HepG2 (cell line): ENCODE data around the gene STX10. TPM values are rescaled to one million over a fixed set of nuclear protein-coding genes. Genes with fewer than 3 reads are reported as not detected.

Experiments
- ARID4A ChIP-seq: sonication (generic); formaldehyde crosslinking; IDR thresholded peaks from 2 replicates; pipeline ENCODE4 v1.5.0; 2020; ENCODE audit warnings: mild to moderate bottlenecking, missing genetic modification reagents, borderline replicate concordance
- BRCA1 ChIP-seq: sonication (generic); formaldehyde crosslinking; IDR thresholded peaks from 2 replicates; pipeline ENCODE4 v1.4.0; 2020; ENCODE audit warnings: missing genetic modification reagents
- CEBPG ChIP-seq: IDR thresholded peaks from 2 replicates; pipeline ENCODE4 v1.6.1; 2016
- ETV6 ChIP-seq: sonication (generic); formaldehyde crosslinking; conservative IDR thresholded peaks from 2 replicates; pipeline ENCODE4 v1.4.0; 2020; ENCODE audit warnings: missing genetic modification reagents
- KDM1A ChIP-seq: IDR thresholded peaks from 2 replicates; pipeline ENCODE4 v1.6.1; 2016; ENCODE audit warnings: missing compliant biosample characterization
- MTA3 ChIP-seq: sonication (generic); formaldehyde crosslinking; IDR thresholded peaks from 2 replicates; pipeline ENCODE4 v1.4.0; 2020; ENCODE audit warnings: missing genetic modification reagents
- NFIB ChIP-seq: sonication (generic); formaldehyde crosslinking; IDR thresholded peaks from 2 replicates; pipeline ENCODE4 v1.9.0; 2021; ENCODE audit warnings: missing genetic modification reagents, mild to moderate bottlenecking, borderline replicate concordance
- ONECUT2 ChIP-seq: sonication (generic); formaldehyde crosslinking; IDR thresholded peaks from 2 replicates; pipeline ENCODE4 v1.4.0; 2020; ENCODE audit warnings: missing genetic modification reagents
- PPARG ChIP-seq: conservative IDR thresholded peaks from 2 replicates; pipeline ENCODE4 v1.6.1; 2016; ENCODE audit warnings: missing biosample characterization, missing genetic modification reagents
- RFXAP ChIP-seq: sonication (generic); formaldehyde crosslinking; IDR thresholded peaks from 2 replicates; pipeline ENCODE4 v1.4.0; 2020; ENCODE audit warnings: missing genetic modification reagents, borderline replicate concordance
- SAP130 ChIP-seq: IDR thresholded peaks from 2 replicates; pipeline ENCODE4 v1.6.1; 2016; ENCODE audit warnings: low read depth
- SRSF9 ChIP-seq: fragments of 200-400 bp; formaldehyde crosslinking; IDR thresholded peaks from 2 replicates; pipeline ENCODE4 v1.6.1; 2018; ENCODE audit warnings: borderline replicate concordance, mild to moderate bottlenecking, low read depth, low read length; ENCODE audit not compliant: insufficient read depth, poor library complexity, severe bottlenecking
- TARDBP ChIP-seq: sonication (generic); formaldehyde crosslinking; IDR thresholded peaks from 2 replicates; pipeline ENCODE4 v1.8.0; 2022; ENCODE audit warnings: mild to moderate bottlenecking, missing genetic modification reagents
- TCF12 ChIP-seq, 2 experiments: fragments of 450-650 bp in 1 of 2; sonication (generic) in 1 of 2; formaldehyde crosslinking in 1 of 2; IDR thresholded peaks; 2 replicates each; pipeline versions ENCODE4 v1.6.1 to v1.8.0; 2017 to 2022; ENCODE audit warnings: antibody characterized with exemption in 1 of 2, mild to moderate bottlenecking in 1 of 2, missing genetic modification reagents in 1 of 2, moderate library complexity in 1 of 2
- THRA ChIP-seq: sonication (generic); formaldehyde crosslinking; IDR thresholded peaks from 2 replicates; pipeline ENCODE4 v1.4.0; 2020; ENCODE audit warnings: missing genetic modification reagents, borderline replicate concordance
- XBP1 ChIP-seq: sonication (generic); formaldehyde crosslinking; IDR thresholded peaks from 2 replicates; pipeline ENCODE4 v1.5.0; 2020; ENCODE audit warnings: missing genetic modification reagents
- YY1 ChIP-seq: IDR thresholded peaks from 2 replicates; pipeline ENCODE4 v1.6.1; 2011; ENCODE audit warnings: low read length, low read depth, moderate library complexity, mild to moderate bottlenecking; ENCODE audit not compliant: insufficient read depth, insufficient replicate concordance
- ZNF121 ChIP-seq: sonication (generic); formaldehyde crosslinking; IDR thresholded peaks from 2 replicates; pipeline ENCODE4 v1.5.0; 2020; ENCODE audit warnings: mild to moderate bottlenecking, missing genetic modification reagents
- ZNF263 ChIP-seq: sonication (generic); formaldehyde crosslinking; IDR thresholded peaks from 2 replicates; pipeline ENCODE4 v1.4.0; 2020; ENCODE audit warnings: missing genetic modification reagents
- ZNF280B ChIP-seq: sonication (generic); formaldehyde crosslinking; IDR thresholded peaks from 2 replicates; pipeline ENCODE4 v1.5.0; 2020; ENCODE audit warnings: missing genetic modification reagents, mild to moderate bottlenecking, borderline replicate concordance
- ZNF446 ChIP-seq: sonication (generic); formaldehyde crosslinking; IDR thresholded peaks from 2 replicates; pipeline ENCODE4 v1.5.0; 2020; ENCODE audit warnings: mild to moderate bottlenecking, missing genetic modification reagents
- ZZZ3 ChIP-seq: sonication (generic); formaldehyde crosslinking; IDR thresholded peaks from 2 replicates; pipeline ENCODE4 v1.4.0; 2020; ENCODE audit warnings: missing genetic modification reagents, mild to moderate bottlenecking, borderline replicate concordance
- polyA plus RNA-seq, 8 experiments: library from polyadenylated mRNA; depleted of rRNA in 3 of 8; stranded (reverse) in 7 of 8; unstranded in 1 of 8; fragments of >200 nt; fragmentation: Illumina TruSeq in 4 of 8; extraction: Trizol in 4 of 8; gene quantifications; 2 replicates each; pipeline versions ENCODE4 v1.2.1 to v1.2.3, GENCODE V29; 2011 to 2016; ENCODE audit warnings: low read depth in 4 of 8, missing spikeins in 1 of 8, mixed read lengths in 1 of 8; ENCODE audit not compliant: insufficient read depth in 1 of 8
- total RNA-seq, 5 experiments: library from RNA; depleted of rRNA; stranded (reverse); fragments of >200 nt; fragmentation: Illumina TruSeq; extraction: Trizol; gene quantifications; 2 replicates each; pipeline ENCODE4 v1.2.3, GENCODE V29; 2016; ENCODE audit warnings: low read depth in 1 of 5

STX10 gene
- total and polyA plus RNA-seq, 2 of the 13 experiments (the other 11 are each of a cell fraction or from before 2014, with no cell fraction given): 47.9 to 66.4 TPM

- TF ChIP-seq ARID4A (peak; percentile 28; the same call in 1 of the 2 replicates), YY1 (no peak), SRSF9 (no peak), BRCA1 (CRISPR knock-in tag) (no peak), XBP1 (no peak), ETV6 (CRISPR knock-in tag) (no peak), SAP130 (CRISPR knock-in tag) (peak; percentile 61; the same call in 1 of the 2 replicates), ZNF446 (CRISPR knock-in tag) (no peak), TARDBP (CRISPR knock-in tag) (peak; percentile 24; the same call in 1 of the 2 replicates), KDM1A (CRISPR knock-in tag) (no peak), NFIB (CRISPR knock-in tag) (no peak), ZNF263 (CRISPR knock-in tag) (peak; percentile 65), CEBPG (no peak), TCF12 (IDR thresholded peaks at IDR 0.05) (no peak), TCF12 (CRISPR knock-in tag; IDR thresholded peaks at IDR 0.05) (no peak), PPARG (no peak), ZNF121 (CRISPR knock-in tag) (no peak), RFXAP (CRISPR knock-in tag) (no peak), ZZZ3 (CRISPR knock-in tag) (no peak), ZNF280B (CRISPR knock-in tag) (no peak), THRA (CRISPR knock-in tag) (0 out of 2 replicates have a peak, but pooled peaks have one; percentile 31), MTA3 (CRISPR knock-in tag) (no peak), ONECUT2 (CRISPR knock-in tag) (no peak)
Observed at GRCh38 chr19:13095934-13096927, 53.9 kb downstream of the STX10 start (continued).
